Mesenchymal stem cell (in vitro differentiated cells and primary cell): ENCODE measurements around the gene NTSR1.
A peak's percentile ranks its signal among the peaks of the same experiment; 100 is the strongest.

Source experiments
- DNase-seq: peaks from one replicate; pipeline ENCODE4 v3.0.0-alpha.2; 2013
- H2AFZ ChIP-seq: one replicate; pipeline ENCODE4 v1.6.1; 2013; ENCODE audit warnings: low read depth, mild to moderate bottlenecking, control low read depth, inconsistent platforms, low read length, moderate library complexity
- H2AK5ac ChIP-seq: 2 replicates; pipeline ENCODE4 v1.6.1; 2013; ENCODE audit warnings: low read length, moderate library complexity, mild to moderate bottlenecking, inconsistent platforms; ENCODE audit not compliant: severe bottlenecking
- H2BK120ac ChIP-seq: one replicate; pipeline ENCODE4 v1.6.1; 2013; ENCODE audit warnings: low read depth, mild to moderate bottlenecking, inconsistent platforms, low read length, moderate library complexity
- H2BK12ac ChIP-seq, 2 experiments: one replicate each; pipeline ENCODE4 v1.6.1; 2013; ENCODE audit warnings: inconsistent platforms in 2 of 2, low read length in 2 of 2, mild to moderate bottlenecking in 2 of 2, moderate library complexity in 2 of 2, control low read depth in 1 of 2
- H2BK15ac ChIP-seq: one replicate; pipeline ENCODE4 v1.6.1; 2013; ENCODE audit warnings: mild to moderate bottlenecking, low read depth, inconsistent platforms; ENCODE audit not compliant: poor library complexity, severe bottlenecking
- H2BK5ac ChIP-seq: 2 replicates; pipeline ENCODE4 v1.6.1; 2013; ENCODE audit warnings: low read depth, mild to moderate bottlenecking, low read length, control low read depth, inconsistent platforms; ENCODE audit not compliant: poor library complexity, severe bottlenecking
- H3K14ac ChIP-seq, 2 experiments: one replicate each; pipeline ENCODE4 v1.6.1; 2013; ENCODE audit warnings: inconsistent platforms in 2 of 2, low read length in 2 of 2, control low read depth in 1 of 2, mild to moderate bottlenecking in 1 of 2, moderate library complexity in 1 of 2
- H3K18ac ChIP-seq, 2 experiments: one replicate each; pipeline ENCODE4 v1.6.1; 2013; ENCODE audit warnings: inconsistent platforms in 2 of 2, low read length in 2 of 2, control low read depth in 1 of 2, low read depth in 1 of 2, mild to moderate bottlenecking in 1 of 2
- H3K23ac ChIP-seq, 2 experiments: one replicate each; pipeline ENCODE4 v1.6.1; 2013; ENCODE audit warnings: inconsistent platforms in 2 of 2, low read length in 2 of 2, mild to moderate bottlenecking in 2 of 2, moderate library complexity in 2 of 2, control low read depth in 1 of 2
- H3K27ac ChIP-seq: 2 replicates; pipeline ENCODE4 v1.5.1; 2013; ENCODE audit warnings: mild to moderate bottlenecking, moderate library complexity, low read length, control low read depth, inconsistent platforms; ENCODE audit not compliant: poor library complexity, severe bottlenecking
- H3K27me3 ChIP-seq, 2 experiments: 2 replicates each; pipeline versions ENCODE4 v1.6.1 to v1.7.0; 2013; ENCODE audit warnings: low read length in 2 of 2, mild to moderate bottlenecking in 2 of 2, moderate library complexity in 2 of 2, control low read depth in 1 of 2, inconsistent platforms in 1 of 2; ENCODE audit not compliant: control insufficient read depth in 1 of 2, insufficient read depth in 1 of 2
- H3K36me3 ChIP-seq, 2 experiments: 2 replicates each; pipeline versions ENCODE4 v1.6.1 to v1.7.0; 2013; ENCODE audit warnings: low read length in 2 of 2, control low read depth in 1 of 2, inconsistent platforms in 1 of 2, low read depth in 1 of 2, mild to moderate bottlenecking in 1 of 2; ENCODE audit not compliant: insufficient read depth in 2 of 2, control insufficient read depth in 1 of 2
- H3K4ac ChIP-seq, 2 experiments: one replicate each; pipeline ENCODE4 v1.6.1; 2013; ENCODE audit warnings: inconsistent platforms in 2 of 2, low read length in 2 of 2, mild to moderate bottlenecking in 2 of 2, moderate library complexity in 2 of 2, control low read depth in 1 of 2, low read depth in 1 of 2
- H3K4me1 ChIP-seq: 2 replicates; pipeline ENCODE4 v1.6.1; 2013; ENCODE audit warnings: low read depth, low read length, control low read depth; ENCODE audit not compliant: control insufficient read depth, insufficient read depth
- H3K4me2 ChIP-seq: 2 replicates; pipeline ENCODE4 v1.6.1; 2013; ENCODE audit warnings: low read length, mild to moderate bottlenecking, inconsistent platforms; ENCODE audit not compliant: poor library complexity, severe bottlenecking
- H3K4me3 ChIP-seq, 2 experiments: 2 replicates each; pipeline versions ENCODE4 v1.5.1 to v1.7.0; 2013; ENCODE audit warnings: low read length in 2 of 2, mild to moderate bottlenecking in 2 of 2, control low read depth in 1 of 2, low read depth in 1 of 2; ENCODE audit not compliant: insufficient read depth in 1 of 2
- H3K79me1 ChIP-seq: replicated peaks from 2 replicates; pipeline ENCODE4 v1.6.1; 2013; ENCODE audit warnings: mild to moderate bottlenecking, control low read depth, low read length, inconsistent platforms; ENCODE audit not compliant: poor library complexity, severe bottlenecking
- H3K9ac ChIP-seq: 2 replicates; pipeline ENCODE4 v1.7.0; 2013; ENCODE audit warnings: mild to moderate bottlenecking, low read length, moderate library complexity
- H3K9me3 ChIP-seq: 2 replicates; pipeline ENCODE4 v1.7.0; 2013; ENCODE audit warnings: mild to moderate bottlenecking, low read length; ENCODE audit not compliant: control insufficient read depth
- H4K8ac ChIP-seq: one replicate; pipeline ENCODE4 v1.6.1; 2013; ENCODE audit warnings: inconsistent platforms, mild to moderate bottlenecking, low read length, moderate library complexity
- H4K91ac ChIP-seq: one replicate; pipeline ENCODE4 v1.6.1; 2013; ENCODE audit warnings: mild to moderate bottlenecking, low read length, inconsistent platforms
- WGBS: methylation state at CpG from one replicate; pipeline ENCODE4 v1.1.7; 2013; ENCODE audit warnings: mixed read lengths; 5-methylcytosine and 5-hydroxymethylcytosine counted together

Gene NTSR1

DNA sequence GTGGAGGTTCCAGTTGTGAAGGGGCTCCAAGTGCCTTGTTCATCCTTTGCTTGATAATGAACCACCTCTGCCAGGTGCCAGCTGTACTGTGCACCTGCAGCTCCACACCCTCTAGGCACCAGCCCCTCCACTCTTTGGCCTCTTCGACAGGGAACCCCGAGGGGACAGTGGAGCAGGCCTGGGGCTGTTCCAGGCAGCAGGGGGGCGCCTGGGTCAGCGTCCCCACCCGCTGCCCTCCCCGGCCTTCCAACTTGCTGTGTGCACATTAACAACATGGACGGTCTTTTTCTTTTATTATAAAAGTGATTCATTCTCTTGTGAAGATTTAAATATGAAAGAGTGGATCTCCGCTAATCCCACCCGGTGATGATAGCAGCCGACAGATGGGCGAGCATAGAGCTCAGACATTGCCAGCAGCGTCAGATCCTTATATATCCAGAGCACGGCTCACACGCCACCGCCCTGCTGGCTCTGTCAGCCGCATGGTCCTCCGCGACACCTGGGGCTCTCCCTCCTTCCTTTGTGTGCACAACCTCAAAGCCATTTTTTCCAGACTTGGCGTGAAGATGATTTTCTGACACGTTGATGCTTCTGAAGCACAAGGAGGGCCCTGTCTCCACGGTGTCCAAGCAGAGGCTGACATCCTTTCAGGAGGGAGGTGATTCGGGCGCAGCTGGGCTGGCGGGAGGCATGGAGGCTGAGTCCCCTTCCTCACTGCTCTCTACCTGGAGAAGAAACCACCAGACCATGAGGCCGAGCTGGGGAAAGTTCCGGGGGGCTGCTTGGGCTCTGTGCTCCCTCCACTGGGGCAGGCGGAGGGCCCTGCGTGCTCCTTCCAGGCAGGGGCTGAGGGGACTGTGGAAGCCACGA is 65.4 kb downstream of the NTSR1 start:
- Histone ChIP-seq H2AFZ (no peak overlapping the region), H3K27ac (no peak overlapping the region), H3K79me1 (no peaks in the 10 kb centered on the region), H3K23ac (no peak overlapping the region), H3K18ac (no peak overlapping the region), H4K8ac (no peak overlapping the region), H2BK12ac (no peak overlapping the region), H2BK120ac (no peak overlapping the region), H2BK15ac (no peak overlapping the region), H2BK5ac (no peak overlapping the region), H3K36me3 (no peaks in the 10 kb centered on the region), H3K9ac (no peak overlapping the region), H4K91ac (no peak overlapping the region), H2AK5ac (no peak overlapping the region), H3K4ac (no peak overlapping the region), H3K4me1 (peaks cover 2% of the 10 kb centered on the region), H3K4me3 (no peak overlapping the region), H3K9me3 (no peaks in the 10 kb centered on the region), H3K27me3 (peaks cover 39 to 46% of the 10 kb centered on the region in 2 experiments), H3K4me2 (no peak overlapping the region), H3K14ac (no peak overlapping the region)
- 90% methylated on average over 27 of the region's 29 CpGs for WGBS
- DNase-seq, result no peak

- WGBS, result 90% methylated on average over 8 of the region's 8 CpGs
- no peaks in the 10 kb centered on the region for H3K79me1 ChIP-seq
- no peak overlapping the region for H3K14ac ChIP-seq
- H3K4ac ChIP-seq, result no peak overlapping the region
- H2BK5ac ChIP-seq, result no peak overlapping the region
- H3K9me3 ChIP-seq, result no peaks in the 10 kb centered on the region
- H3K36me3 ChIP-seq, result no peaks in the 10 kb centered on the region
- H4K91ac ChIP-seq, result no peak overlapping the region
- H3K23ac ChIP-seq, result no peak overlapping the region
- no peak overlapping the region for H2AFZ ChIP-seq
- H3K4me1 ChIP-seq, result no peaks in the 10 kb centered on the region
- no peak overlapping the region for H2BK12ac ChIP-seq
- no peak overlapping the region for H2BK15ac ChIP-seq
- no peak overlapping the region for H3K4me2 ChIP-seq
- no peak overlapping the region for H4K8ac ChIP-seq
- H2BK120ac ChIP-seq, result no peak overlapping the region
- peaks cover 39 to 41% of the 10 kb centered on the region in 2 experiments for H3K27me3 ChIP-seq
- H3K9ac ChIP-seq, result no peak overlapping the region
- no peak overlapping the region for H3K4me3 ChIP-seq
- no peak for DNase-seq
- no peak overlapping the region for H3K18ac ChIP-seq
- H3K27ac ChIP-seq, result no peak overlapping the region
- no peak overlapping the region for H2AK5ac ChIP-seq
Observed at GRCh38 chr20:62774762-62775161, 66.1 kb downstream of the NTSR1 start.

DNA sequence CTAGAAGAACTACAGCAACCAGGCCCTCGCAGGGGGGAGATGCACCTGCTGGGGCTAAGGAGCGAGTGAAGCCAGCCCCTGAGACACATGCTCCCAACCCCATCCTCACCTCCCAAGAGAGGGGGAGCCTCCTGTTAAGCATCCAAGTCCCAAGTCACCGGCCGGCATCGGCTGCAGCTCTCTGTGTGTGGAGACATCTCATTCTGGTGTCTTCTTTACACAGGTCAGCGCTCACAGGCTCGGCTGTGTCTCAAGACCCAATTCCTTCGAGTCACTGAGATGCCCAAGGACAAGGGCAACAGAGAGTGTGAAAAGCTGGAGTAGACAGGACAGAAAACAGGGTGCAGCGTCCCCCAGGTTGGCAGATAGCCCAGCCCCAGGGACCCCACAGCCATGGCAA is 66.6 kb downstream of the NTSR1 start:
- Histone ChIP-seq H3K27me3 (peaks cover 38 to 40% of the 10 kb centered on the region in 2 experiments), H4K91ac (no peak overlapping the region), H2BK15ac (no peak overlapping the region), H3K18ac (no peak overlapping the region), H3K36me3 (no peaks in the 10 kb centered on the region), H3K14ac (no peak overlapping the region), H3K27ac (no peak overlapping the region), H3K4me3 (no peak overlapping the region), H3K9ac (no peak overlapping the region), H3K4me1 (no peaks in the 10 kb centered on the region), H2AFZ (no peak overlapping the region), H3K4ac (no peak overlapping the region), H2BK120ac (no peak overlapping the region), H2BK5ac (no peak overlapping the region), H2BK12ac (no peak overlapping the region), H2AK5ac (no peak overlapping the region), H3K79me1 (no peaks in the 10 kb centered on the region), H3K23ac (no peak overlapping the region), H3K4me2 (no peak overlapping the region), H4K8ac (no peak overlapping the region), H3K9me3 (no peaks in the 10 kb centered on the region)
- WGBS, result 88% methylated on average over 9 of the region's 9 CpGs
- no peak for DNase-seq

DNA sequence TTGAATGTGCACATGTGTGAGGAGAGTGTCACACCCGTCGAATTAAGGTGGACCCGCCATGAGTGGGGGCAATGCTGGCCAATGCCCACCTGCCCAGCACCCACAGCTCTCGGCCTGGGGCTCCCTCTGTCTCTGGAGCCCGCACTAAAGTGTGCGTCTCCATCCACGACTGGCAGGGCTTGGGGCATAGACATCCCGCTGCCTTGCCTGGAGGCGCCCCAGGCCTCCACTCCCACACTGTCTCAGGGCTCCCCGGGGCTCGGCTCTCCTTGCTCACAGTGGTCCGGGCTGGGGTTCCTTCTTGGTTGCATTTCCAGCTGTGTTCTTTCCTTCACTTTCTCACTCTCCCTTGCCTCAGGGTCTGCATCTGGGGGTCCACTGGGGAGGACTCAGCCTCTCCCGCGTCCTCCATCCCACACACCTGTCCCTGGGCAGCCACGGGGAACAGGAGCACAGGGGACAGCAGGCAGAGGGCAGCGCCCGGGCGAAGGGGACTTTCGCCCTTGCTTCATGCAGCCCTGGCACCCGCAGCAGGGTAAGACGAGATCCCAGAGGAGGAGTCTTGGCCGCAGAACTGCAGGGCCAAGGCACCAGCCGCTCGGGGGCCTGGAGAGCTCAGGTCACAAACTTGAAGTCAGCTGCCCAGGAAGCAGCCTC is 67.5 kb downstream of the NTSR1 start:
- 96% methylated on average over 24 of the region's 24 CpGs for WGBS
- Histone ChIP-seq H3K4ac (no peak overlapping the region), H2BK15ac (no peak overlapping the region), H3K23ac (no peak overlapping the region), H2BK120ac (no peak overlapping the region), H2AFZ (no peak overlapping the region), H3K4me3 (no peak overlapping the region), H3K9ac (no peak overlapping the region), H3K9me3 (no peaks in the 10 kb centered on the region), H2AK5ac (no peak overlapping the region), H2BK5ac (no peak overlapping the region), H3K18ac (no peak overlapping the region), H4K8ac (peak overlapping the region; percentile 27), H3K36me3 (no peaks in the 10 kb centered on the region), H3K27ac (no peak overlapping the region), H4K91ac (no peak overlapping the region), H3K4me1 (no peaks in the 10 kb centered on the region), H3K79me1 (no peaks in the 10 kb centered on the region), H3K4me2 (no peak overlapping the region), H2BK12ac (no peak overlapping the region), H3K27me3 (peaks cover 38 to 43% of the 10 kb centered on the region in 2 experiments), H3K14ac (no peak overlapping the region)
- DNase-seq, result no peak
